Endothelial cell of umbilical vein (primary cell): ENCODE results near the gene GFOD1. TPM values are rescaled to one million over a fixed set of nuclear protein-coding genes. Genes with fewer than 3 reads are reported as not detected.

Experiments
- BruUV-seq: library from RNA; stranded (reverse); fragments of 400-500 nt; replicated peaks from 2 replicates; lab custom pipeline; 2021; lab: Mats Ljungman, UMichigan
- CTCF ChIA-PET: fragments of 300-600, 350-600 bp; sonication (Branson Sonifier 250); formaldehyde crosslinking; loops from one replicate; lab custom pipeline; 2021; ENCODE audit warnings: antibody characterized with exemption, inconsistent platforms; lab: Charles Lee
- POLR2A ChIA-PET: fragments of 300-600, 350-600 bp; sonication (Branson Sonifier 250); formaldehyde crosslinking; loops from one replicate; lab custom pipeline; 2021; ENCODE audit warnings: antibody characterized with exemption, inconsistent platforms; lab: Charles Lee
- DNase-seq: peaks from one replicate; pipeline ENCODE4 v3.0.0-alpha.2; 2011; ENCODE audit warnings: low read depth, low spot score
- FAIRE-seq: peaks from 2 replicates; lab custom pipeline; 2011; peaks lifted over from hg19 to GRCh38; lab: Jason Lieb, UNC
- H2AFZ ChIP-seq: 2 replicates; pipeline ENCODE4 v1.6.0; 2012; ENCODE audit warnings: low read depth, low read length, control low read depth, inconsistent platforms
- H3K27ac ChIP-seq: 2 replicates; pipeline ENCODE4 v1.5.1; 2011; ENCODE audit warnings: low read depth, mild to moderate bottlenecking, control low read depth, low read length, moderate library complexity; ENCODE audit not compliant: insufficient read depth
- H3K27me3 ChIP-seq, 2 experiments: 2 replicates each; pipeline versions ENCODE4 v1.6.0 to v1.6.1; 2011; ENCODE audit warnings: low read length in 2 of 2, mixed read lengths in 1 of 2; ENCODE audit not compliant: control insufficient read depth in 2 of 2, insufficient read depth in 2 of 2
- H3K36me3 ChIP-seq, 2 experiments: 2 replicates in 1 of 2; 3 replicates in 1 of 2; pipeline ENCODE4 v1.5.1; 2011; ENCODE audit warnings: low read length in 2 of 2, mild to moderate bottlenecking in 1 of 2, moderate library complexity in 1 of 2; ENCODE audit not compliant: control insufficient read depth in 2 of 2, insufficient read depth in 2 of 2; ENCODE audit errors: extremely low read depth in 1 of 2
- H3K4me1 ChIP-seq: 3 replicates; pipeline ENCODE4 v1.5.1; 2011; ENCODE audit warnings: mild to moderate bottlenecking, low read length; ENCODE audit not compliant: control insufficient read depth, insufficient read depth; ENCODE audit errors: extremely low read depth
- H3K4me2 ChIP-seq: 2 replicates; pipeline ENCODE4 v1.6.1; 2011; ENCODE audit warnings: low read length, control low read depth, mixed read lengths; ENCODE audit not compliant: insufficient read depth
- H3K4me3 ChIP-seq, 3 experiments: fragments of 200-600 bp in 1 of 3; sonication (generic), shearing (Covaris generic) in 1 of 3; replicated peaks in 1 of 3; 2 replicates each; pipeline ENCODE4 v1.5.1; 2011 to 2016; ENCODE audit warnings: control low read depth in 3 of 3, low read length in 3 of 3, mild to moderate bottlenecking in 2 of 3, inconsistent platforms in 1 of 3, low read depth in 1 of 3, moderate library complexity in 1 of 3; ENCODE audit not compliant: insufficient read depth in 1 of 3
- H3K79me2 ChIP-seq: 2 replicates; pipeline ENCODE4 v1.6.0; 2012; ENCODE audit warnings: low read length, inconsistent platforms; ENCODE audit not compliant: control insufficient read depth, insufficient read depth
- H3K9ac ChIP-seq: replicated peaks from 2 replicates; pipeline ENCODE3; 2011; ENCODE audit warnings: low read length, control low read depth; ENCODE audit not compliant: insufficient read depth; ENCODE audit errors: extremely low read depth
- H3K9me1 ChIP-seq: replicated peaks from 3 replicates; pipeline ENCODE4 v1.6.0; 2011; ENCODE audit warnings: mild to moderate bottlenecking, low read length; ENCODE audit not compliant: control insufficient read depth, insufficient read depth; ENCODE audit errors: extremely low read depth
- H3K9me3 ChIP-seq: replicated peaks from 2 replicates; pipeline ENCODE4 v1.5.1; 2012; ENCODE audit warnings: low read length, inconsistent platforms; ENCODE audit not compliant: control insufficient read depth, insufficient read depth
- H4K20me1 ChIP-seq: replicated peaks from 2 replicates; pipeline ENCODE3; 2011; ENCODE audit warnings: mild to moderate bottlenecking, low read length; ENCODE audit not compliant: control insufficient read depth, insufficient read depth; ENCODE audit errors: extremely low read depth
- EZH2 ChIP-seq: IDR thresholded peaks from 2 replicates; pipeline ENCODE4 v1.6.1; 2012; ENCODE audit warnings: borderline replicate concordance, low read depth, mild to moderate bottlenecking, moderate library complexity, low read length, inconsistent platforms; ENCODE audit not compliant: severe bottlenecking
- FOS ChIP-seq: IDR thresholded peaks from 2 replicates; pipeline ENCODE4 v1.6.1; 2011; ENCODE audit warnings: mild to moderate bottlenecking, low read length, moderate library complexity, borderline replicate concordance; ENCODE audit not compliant: insufficient read depth
- GATA2 ChIP-seq: IDR thresholded peaks from 2 replicates; pipeline ENCODE4 v1.7.0; 2011; ENCODE audit warnings: low read depth, mild to moderate bottlenecking, moderate library complexity, mixed read lengths, low read length; ENCODE audit not compliant: insufficient read length, insufficient read depth
- JUN ChIP-seq: IDR thresholded peaks from 2 replicates; pipeline ENCODE4 v1.6.1; 2011; ENCODE audit warnings: borderline replicate concordance, low read depth; ENCODE audit not compliant: insufficient read length, insufficient read depth
- MYC ChIP-seq: IDR thresholded peaks from one replicate; pipeline ENCODE4 v1.6.1; 2011; ENCODE audit warnings: mild to moderate bottlenecking, low read depth, low read length
- POLR2A ChIP-seq: IDR thresholded peaks from 2 replicates; pipeline ENCODE4 v1.6.1; 2012; ENCODE audit warnings: low read depth, mild to moderate bottlenecking, control low read depth, low read length
- POLR2AphosphoS5 ChIP-seq: IDR thresholded peaks from 2 replicates; pipeline ENCODE4 v1.6.1; 2012; ENCODE audit warnings: low read depth, mild to moderate bottlenecking, control low read depth, low read length, moderate library complexity; ENCODE audit not compliant: insufficient read depth
- dilution Hi-C: fragments of 300-500 bp; cut with MboI; formaldehyde crosslinking; loops from one replicate; pipeline ENCODE4 v1.15.0; 2019; ENCODE audit warnings: low sequenced_read_pairs; ENCODE audit not compliant: extremely low pct_ligation_motif_present
- intact Hi-C: fragments of 100-400 bp; cut with micrococcal nuclease; formaldehyde crosslinking; loops from one replicate; pipeline ENCODE4 v1.10.0; 2022
- polyA plus RNA-seq, 4 experiments: library from polyadenylated mRNA; depleted of rRNA in 3 of 4; stranded (reverse) in 3 of 4; unstranded in 1 of 4; fragments of >200 nt; gene quantifications; 2 replicates each; pipeline versions ENCODE4 v1.2.1 to v1.2.3, GENCODE V29; 2011 to 2012; ENCODE audit warnings: missing spikeins in 1 of 4
- total RNA-seq: library from RNA; stranded (reverse); gene quantifications from 2 replicates; pipeline ENCODE4 v1.2.3, GENCODE V29; 2021
- TF ChIP-seq, protein P1 (sequence below), 2 donors: IDR thresholded peaks; 1 replicate in 1 of 2; 2 replicates in 1 of 2; pipeline ENCODE4 v1.5.1; 2011; ENCODE audit warnings: low read length in 2 of 2, mild to moderate bottlenecking in 2 of 2, moderate library complexity in 2 of 2, control low read depth in 1 of 2, inconsistent platforms in 1 of 2, low read depth in 1 of 2; ENCODE audit not compliant: insufficient read depth in 1 of 2; ENCODE audit errors: extremely low read depth in 1 of 2
- TF ChIP-seq, protein P2 (sequence below): IDR thresholded peaks from 2 replicates; pipeline ENCODE4 v1.6.1; 2011; ENCODE audit not compliant: insufficient read depth, insufficient read length

The GFOD1 gene
- total and polyA plus RNA-seq, 2 donors (not counting 3 experiments of a cell fraction or from before 2014, with no cell fraction given): 12.1 to 24.1 TPM

DNA sequence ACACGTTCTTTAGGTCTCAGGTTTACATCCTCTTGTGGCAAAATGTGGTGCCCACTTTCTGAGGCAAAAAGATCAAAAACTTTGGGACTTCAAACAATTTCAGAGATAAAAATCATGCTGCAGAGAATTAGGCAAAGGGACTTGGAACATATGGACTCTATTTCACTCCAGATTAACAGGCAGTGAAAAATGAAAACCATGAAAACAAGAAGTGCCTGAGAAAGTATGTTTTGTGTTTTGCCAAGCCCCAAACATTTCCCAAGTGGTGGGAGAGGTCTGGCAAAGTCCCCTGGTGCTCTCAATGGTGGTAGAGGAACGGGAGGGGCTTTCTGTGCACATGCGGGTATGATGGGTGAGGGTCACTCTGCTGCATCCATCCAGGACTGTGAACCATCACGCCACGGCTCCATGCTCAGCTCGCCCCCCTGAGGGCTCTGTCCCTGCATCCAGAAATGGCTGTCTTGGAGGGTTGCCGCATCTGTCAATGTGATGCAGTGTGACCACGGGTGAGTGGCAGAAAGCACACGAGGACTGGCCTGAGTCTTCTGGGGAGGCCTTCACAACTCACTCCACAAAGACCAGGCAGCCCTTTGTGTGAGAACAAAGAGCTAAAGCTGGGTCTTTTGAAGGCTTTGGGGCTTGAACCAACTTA, 115.9 kb downstream of the GFOD1 start:
- intact Hi-C loops (loop anchor here (2.0 kb wide), 1 partner anchor 23 kb away; no protein-coding TSS in a partner anchor), dilution Hi-C loops (no loop called here)
- no peaks in the 10 kb centered on the region for H3K9me3 ChIP-seq
- H3K4me2 ChIP-seq: no peak overlapping the region
- H3K4me1 ChIP-seq: peaks cover 23% of the 10 kb centered on the region
- CTCF ChIA-PET: interaction anchor here (0.9 to 2.3 kb wide), 8 partner anchors 8 to 203 kb away, joined by 3 to 13 read pairs (median 5); partner anchors contain the start of genes GFOD1 and SIRT5
- H3K36me3 ChIP-seq: no peaks in the 10 kb centered on the region
- POLR2A ChIA-PET: no interaction called here
- no peak overlapping the region for H3K4me3 ChIP-seq
- H3K9me1 ChIP-seq: no peaks in the 10 kb centered on the region
- no peak overlapping the region for H2AFZ ChIP-seq
- TF ChIP-seq, protein P1, sequence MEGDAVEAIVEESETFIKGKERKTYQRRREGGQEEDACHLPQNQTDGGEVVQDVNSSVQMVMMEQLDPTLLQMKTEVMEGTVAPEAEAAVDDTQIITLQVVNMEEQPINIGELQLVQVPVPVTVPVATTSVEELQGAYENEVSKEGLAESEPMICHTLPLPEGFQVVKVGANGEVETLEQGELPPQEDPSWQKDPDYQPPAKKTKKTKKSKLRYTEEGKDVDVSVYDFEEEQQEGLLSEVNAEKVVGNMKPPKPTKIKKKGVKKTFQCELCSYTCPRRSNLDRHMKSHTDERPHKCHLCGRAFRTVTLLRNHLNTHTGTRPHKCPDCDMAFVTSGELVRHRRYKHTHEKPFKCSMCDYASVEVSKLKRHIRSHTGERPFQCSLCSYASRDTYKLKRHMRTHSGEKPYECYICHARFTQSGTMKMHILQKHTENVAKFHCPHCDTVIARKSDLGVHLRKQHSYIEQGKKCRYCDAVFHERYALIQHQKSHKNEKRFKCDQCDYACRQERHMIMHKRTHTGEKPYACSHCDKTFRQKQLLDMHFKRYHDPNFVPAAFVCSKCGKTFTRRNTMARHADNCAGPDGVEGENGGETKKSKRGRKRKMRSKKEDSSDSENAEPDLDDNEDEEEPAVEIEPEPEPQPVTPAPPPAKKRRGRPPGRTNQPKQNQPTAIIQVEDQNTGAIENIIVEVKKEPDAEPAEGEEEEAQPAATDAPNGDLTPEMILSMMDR (IDR thresholded peaks at IDR 0.05; ENCODE audit: extremely low read depth in 1 of 2, insufficient read depth in 1 of 2, low read depth in 1 of 2, low read length in 2 of 2): no peak
- TF ChIP-seq, protein P2, sequence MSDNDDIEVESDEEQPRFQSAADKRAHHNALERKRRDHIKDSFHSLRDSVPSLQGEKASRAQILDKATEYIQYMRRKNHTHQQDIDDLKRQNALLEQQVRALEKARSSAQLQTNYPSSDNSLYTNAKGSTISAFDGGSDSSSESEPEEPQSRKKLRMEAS: no peak
- TF ChIP-seq GATA2 (no peak), EZH2 (no peak), FOS (no peak), POLR2A (no peak), POLR2AphosphoS5 (no peak), JUN (no peak), MYC (no peak)
- H3K9ac ChIP-seq: no peak overlapping the region
- H3K27me3 ChIP-seq: no peaks in the 10 kb centered on the region
- BruUV-seq: no TSS peak
- H4K20me1 ChIP-seq: no peaks in the 10 kb centered on the region
- no peak for DNase-seq
- H3K79me2 ChIP-seq: no peaks in the 10 kb centered on the region
- no peak for FAIRE-seq
- H3K27ac ChIP-seq: no peak overlapping the region
